ENCODE measurements around the gene RS1. TPM values are rescaled to one million over a fixed set of nuclear protein-coding genes. Genes with fewer than 3 reads are reported as not detected.

Gene RS1
- total and polyA plus RNA-seq, 9 donors: not detected

GRCh38 chrX:18638398-18638797, 33.5 kb downstream of the RS1 start:
- no peak for TF ChIP-seq POLR2A (IDR thresholded peaks at IDR 0.05)
- TF ChIP-seq CTCF (IDR thresholded peaks at IDR 0.05): no peak
- no peak for TF ChIP-seq EP300 (IDR thresholded peaks at IDR 0.05)
- H3K27ac ChIP-seq: no peak overlapping the region
- no peaks in the 10 kb centered on the region for H3K4me1 ChIP-seq (ENCODE audit: insufficient read depth)
- H3K36me3 ChIP-seq: no peaks in the 10 kb centered on the region
- 74 to 83% (median 76%) methylated on average over 2 of the region's 2 CpGs for WGBS, 3 donors
- H3K9me3 ChIP-seq: no peaks in the 10 kb centered on the region
- H3K4me3 ChIP-seq: no peak overlapping the region
- no peaks in the 10 kb centered on the region for H3K27me3 ChIP-seq
- intact Hi-C loops (cut with DNase I): no loop called here
- no peak for DNase-seq

GRCh38 chrX:18630934-18631333, 41.0 kb downstream of the RS1 start:
- intact Hi-C loops (cut with DNase I): no loop called here
- WGBS, 3 donors: 84 to 88% (median 86%) methylated on average over 8 of the region's 8 CpGs
- Histone ChIP-seq H3K4me1 (ENCODE audit: insufficient read depth) (no peaks in the 10 kb centered on the region), H3K27ac (no peak overlapping the region), H3K4me3 (no peak overlapping the region), H3K27me3 (no peaks in the 10 kb centered on the region), H3K36me3 (no peaks in the 10 kb centered on the region), H3K9me3 (no peaks in the 10 kb centered on the region)
- DNase-seq: no peak
- TF ChIP-seq POLR2A (IDR thresholded peaks at IDR 0.05) (no peak), EP300 (IDR thresholded peaks at IDR 0.05) (no peak), CTCF (IDR thresholded peaks at IDR 0.05) (no peak)

GRCh38 chrX:18624599-18624998, 47.3 kb downstream of the RS1 start:
- no peaks in the 10 kb centered on the region for H3K4me1 ChIP-seq (ENCODE audit: insufficient read depth)
- no peaks in the 10 kb centered on the region for H3K9me3 ChIP-seq
- intact Hi-C loops (cut with DNase I): no loop called here
- 80 to 94% (median 91%) methylated on average over 2 of the region's 2 CpGs for WGBS, 3 donors
- no peaks in the 10 kb centered on the region for H3K36me3 ChIP-seq
- H3K27ac ChIP-seq: no peak overlapping the region
- no peak for DNase-seq
- no peak overlapping the region for H3K4me3 ChIP-seq
- no peak for TF ChIP-seq POLR2A (IDR thresholded peaks at IDR 0.05)
- TF ChIP-seq CTCF (IDR thresholded peaks at IDR 0.05): no peak
- TF ChIP-seq EP300 (IDR thresholded peaks at IDR 0.05): no peak
- H3K27me3 ChIP-seq: no peaks in the 10 kb centered on the region

- Histone ChIP-seq H3K4me1 (ENCODE audit: insufficient read depth) (no peaks in the 10 kb centered on the region), H3K27me3 (no peaks in the 10 kb centered on the region), H3K36me3 (no peaks in the 10 kb centered on the region), H3K4me3 (no peak overlapping the region), H3K27ac (no peak overlapping the region), H3K9me3 (no peaks in the 10 kb centered on the region)
- no peak for TF ChIP-seq EP300 (IDR thresholded peaks at IDR 0.05)
- TF ChIP-seq POLR2A (IDR thresholded peaks at IDR 0.05): no peak
- TF ChIP-seq CTCF (IDR thresholded peaks at IDR 0.05): no peak
- DNase-seq: no peak
- intact Hi-C loops (cut with DNase I): no loop called here
- WGBS, 3 donors: 75 to 79% (median 76%) methylated on average over 8 of the region's 8 CpGs
These were observed 51.6 kb downstream of the RS1 start for GRCh38 chrX:18620349-18620748.

All from ovary (tissue), 9 donors.